HG03103 (cell line): ENCODE data around the gene PRPF38A.

Experiments used
- ATAC-seq: cut with Tn5 transposase; IDR thresholded peaks from one replicate; pipeline ENCODE4 v1.9.1; 2021; ENCODE audit warnings: low read depth; ENCODE audit not compliant: unreplicated experiment

Gene PRPF38A

GRCh38 chr1:52455686-52456085 lies 51.3 kb downstream of the PRPF38A start:
- ATAC-seq, result no peak

- ATAC-seq, result no peak
Measured at GRCh38 chr1:52460694-52461093, 56.3 kb downstream of the PRPF38A start.

GRCh38 chr1:52461821-52462220 lies 57.4 kb downstream of the PRPF38A start:
- no peak for ATAC-seq

GRCh38 chr1:52463891-52464290 lies 59.5 kb downstream of the PRPF38A start:
- no peak for ATAC-seq

- ATAC-seq, result no peak
Measured at GRCh38 chr1:52469108-52469507, 64.7 kb downstream of the PRPF38A start.
